NB4 (cell line): ENCODE results near the gene C5orf46.

Source experiments
- DNase-seq: peaks from one replicate; pipeline ENCODE4 v3.0.0; 2010; ENCODE audit warnings: low read depth
- H3K4me3 ChIP-seq: one replicate; pipeline ENCODE4 v1.5.1; 2011; ENCODE audit warnings: mild to moderate bottlenecking, low read depth, low read length, moderate library complexity
- CTCF ChIP-seq: IDR thresholded peaks from one replicate; pipeline ENCODE4 v1.5.1; 2012; ENCODE audit warnings: low read depth, low read length
- MAX ChIP-seq: IDR thresholded peaks from 2 replicates; pipeline ENCODE4 v1.6.1; 2011; ENCODE audit warnings: low read depth, low read length
- MYC ChIP-seq: IDR thresholded peaks from 2 replicates; pipeline ENCODE4 v1.6.1; 2011; ENCODE audit warnings: low read depth, low read length
- POLR2A ChIP-seq: IDR thresholded peaks from 2 replicates; pipeline ENCODE4 v1.6.1; 2011; ENCODE audit warnings: mild to moderate bottlenecking; ENCODE audit not compliant: insufficient read length; ENCODE audit errors: extremely low read depth

Gene C5orf46

GRCh38 chr5:147918101-147918685 is 11.9 kb upstream of the C5orf46 start:
- no peak overlapping the region for H3K4me3 ChIP-seq
- DNase-seq, result no peak
- TF ChIP-seq MAX (no peak), POLR2A (no peak), CTCF (no peak)

GRCh38 chr5:147913786-147914185 is 7.4 kb upstream of the C5orf46 start:
- no peak overlapping the region for H3K4me3 ChIP-seq
- no peak for DNase-seq
- no peak for TF ChIP-seq MAX
- no peak for TF ChIP-seq MYC
- no peak for TF ChIP-seq POLR2A
- no peak for TF ChIP-seq CTCF

GRCh38 chr5:147912011-147912410 is 5.7 kb upstream of the C5orf46 start:
- no peak for TF ChIP-seq CTCF
- TF ChIP-seq MYC, result no peak
- TF ChIP-seq MAX, result no peak
- TF ChIP-seq POLR2A, result no peak
- H3K4me3 ChIP-seq, result no peak overlapping the region
- DNase-seq, result peak; percentile 33

GRCh38 chr5:147911427-147911826 is 5.1 kb upstream of the C5orf46 start:
- no peak for TF ChIP-seq MAX
- no peak for TF ChIP-seq MYC
- TF ChIP-seq POLR2A, result no peak
- TF ChIP-seq CTCF, result no peak
- no peak overlapping the region for H3K4me3 ChIP-seq
- no peak for DNase-seq

GRCh38 chr5:147904110-147904509 is 2.2 kb downstream of the C5orf46 start:
- no peak overlapping the region for H3K4me3 ChIP-seq
- TF ChIP-seq POLR2A, result no peak
- TF ChIP-seq MAX, result no peak
- no peak for TF ChIP-seq MYC
- TF ChIP-seq CTCF, result no peak
- DNase-seq, result no peak

GRCh38 chr5:147902609-147903115 is 3.7 kb downstream of the C5orf46 start:
- no peak for DNase-seq
- TF ChIP-seq POLR2A, result no peak
- no peak for TF ChIP-seq CTCF
- no peak for TF ChIP-seq MAX
- no peak for TF ChIP-seq MYC
- no peak overlapping the region for H3K4me3 ChIP-seq
